Hepatic stellate cell (primary cell): ENCODE measurements around the gene ERCC6L.
A peak's percentile ranks its signal among the peaks of the same experiment; 100 is the strongest.

Source experiments
- DNase-seq: peaks from one replicate; pipeline ENCODE4 v3.0.0; 2011; ENCODE audit warnings: low spot score

The ERCC6L gene, protein sequence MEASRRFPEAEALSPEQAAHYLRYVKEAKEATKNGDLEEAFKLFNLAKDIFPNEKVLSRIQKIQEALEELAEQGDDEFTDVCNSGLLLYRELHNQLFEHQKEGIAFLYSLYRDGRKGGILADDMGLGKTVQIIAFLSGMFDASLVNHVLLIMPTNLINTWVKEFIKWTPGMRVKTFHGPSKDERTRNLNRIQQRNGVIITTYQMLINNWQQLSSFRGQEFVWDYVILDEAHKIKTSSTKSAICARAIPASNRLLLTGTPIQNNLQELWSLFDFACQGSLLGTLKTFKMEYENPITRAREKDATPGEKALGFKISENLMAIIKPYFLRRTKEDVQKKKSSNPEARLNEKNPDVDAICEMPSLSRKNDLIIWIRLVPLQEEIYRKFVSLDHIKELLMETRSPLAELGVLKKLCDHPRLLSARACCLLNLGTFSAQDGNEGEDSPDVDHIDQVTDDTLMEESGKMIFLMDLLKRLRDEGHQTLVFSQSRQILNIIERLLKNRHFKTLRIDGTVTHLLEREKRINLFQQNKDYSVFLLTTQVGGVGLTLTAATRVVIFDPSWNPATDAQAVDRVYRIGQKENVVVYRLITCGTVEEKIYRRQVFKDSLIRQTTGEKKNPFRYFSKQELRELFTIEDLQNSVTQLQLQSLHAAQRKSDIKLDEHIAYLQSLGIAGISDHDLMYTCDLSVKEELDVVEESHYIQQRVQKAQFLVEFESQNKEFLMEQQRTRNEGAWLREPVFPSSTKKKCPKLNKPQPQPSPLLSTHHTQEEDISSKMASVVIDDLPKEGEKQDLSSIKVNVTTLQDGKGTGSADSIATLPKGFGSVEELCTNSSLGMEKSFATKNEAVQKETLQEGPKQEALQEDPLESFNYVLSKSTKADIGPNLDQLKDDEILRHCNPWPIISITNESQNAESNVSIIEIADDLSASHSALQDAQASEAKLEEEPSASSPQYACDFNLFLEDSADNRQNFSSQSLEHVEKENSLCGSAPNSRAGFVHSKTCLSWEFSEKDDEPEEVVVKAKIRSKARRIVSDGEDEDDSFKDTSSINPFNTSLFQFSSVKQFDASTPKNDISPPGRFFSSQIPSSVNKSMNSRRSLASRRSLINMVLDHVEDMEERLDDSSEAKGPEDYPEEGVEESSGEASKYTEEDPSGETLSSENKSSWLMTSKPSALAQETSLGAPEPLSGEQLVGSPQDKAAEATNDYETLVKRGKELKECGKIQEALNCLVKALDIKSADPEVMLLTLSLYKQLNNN

GRCh38 chrX:72238721-72239475 lies at the start of gene ERCC6L:
Gene ERCC6L, minus strand, starts transcription at chrX:72239027. Its CDS starts 116 bp downstream, at chrX:72238911.
- DNase-seq, result peak; percentile 89

- DNase-seq, result no peak
Observed at GRCh38 chrX:72282302-72282701, 43.5 kb upstream of the ERCC6L start.

DNA sequence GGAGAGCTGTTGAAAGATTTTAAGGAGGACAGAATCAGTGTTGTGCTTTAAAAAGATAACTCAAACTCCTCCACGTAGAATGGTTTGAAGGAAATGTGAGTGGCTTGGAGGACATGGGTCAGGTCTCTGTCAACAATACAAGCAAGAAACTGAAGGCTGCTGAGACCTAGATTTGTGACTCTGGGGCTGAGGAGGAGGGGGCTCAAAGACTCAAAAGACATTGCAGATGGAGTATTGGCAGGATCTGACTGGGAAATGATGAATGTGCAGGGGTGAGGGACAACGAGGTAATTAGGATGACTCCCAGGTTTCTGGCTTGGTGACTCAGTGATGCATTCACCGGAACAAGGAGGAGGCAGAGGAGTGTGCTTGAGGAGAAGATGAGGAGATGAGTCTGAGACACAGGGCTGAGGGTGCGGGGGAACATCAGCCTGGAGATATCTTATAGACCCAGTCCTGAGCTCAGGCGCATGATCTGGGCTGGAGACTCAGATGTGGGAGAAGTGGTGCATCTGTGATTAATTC lies 41.6 kb upstream of the ERCC6L start:
- DNase-seq, result no peak

- no peak for DNase-seq
Observed at GRCh38 chrX:72276478-72276953, 37.7 kb upstream of the ERCC6L start.

- DNase-seq, result no peak
Observed at GRCh38 chrX:72274526-72274925, 35.7 kb upstream of the ERCC6L start.

DNA sequence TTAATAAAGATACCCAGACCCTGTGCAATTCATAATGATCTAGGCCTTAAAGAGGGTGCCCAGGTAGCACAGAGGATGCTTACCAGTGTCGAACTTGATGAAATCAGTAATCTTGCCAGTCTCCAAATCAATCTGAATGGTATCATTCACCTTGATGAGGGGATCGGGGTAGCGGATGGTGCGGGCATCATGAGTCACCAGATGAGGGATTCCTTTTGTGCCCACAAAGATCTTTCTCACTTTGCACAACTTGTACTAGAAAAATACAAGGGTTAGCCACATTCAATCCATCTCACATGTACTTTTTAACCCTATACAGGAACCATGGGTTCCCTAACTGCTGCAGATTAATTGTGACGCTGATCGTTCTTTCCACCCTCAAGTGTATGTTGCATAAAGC lies 34.9 kb upstream of the ERCC6L start:
- DNase-seq, result no peak

DNA sequence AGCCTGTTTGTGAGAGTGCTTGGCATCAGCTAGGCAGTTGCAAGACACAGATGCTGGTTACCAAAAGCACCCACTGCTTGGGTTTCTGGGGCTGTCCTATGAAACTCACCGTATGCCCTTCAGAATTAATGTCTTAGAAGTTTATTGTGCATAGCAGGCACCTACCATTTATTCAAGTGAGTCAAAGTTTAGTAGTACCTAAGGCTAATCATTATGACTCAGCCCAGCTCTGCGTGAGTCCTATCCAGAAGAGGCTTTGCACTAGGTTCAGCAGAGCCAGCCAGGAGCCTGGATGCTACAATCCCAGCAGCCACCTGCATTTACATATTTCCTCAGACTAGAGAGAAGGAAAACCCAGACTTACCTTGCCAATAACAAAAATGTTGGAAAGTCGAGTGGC lies 34.0 kb upstream of the ERCC6L start:
- no peak for DNase-seq

GRCh38 chrX:72271812-72272211 lies 33.0 kb upstream of the ERCC6L start:
- no peak for DNase-seq

GRCh38 chrX:72271091-72271788 lies 32.4 kb upstream of the ERCC6L start:
- no peak for DNase-seq

GRCh38 chrX:72270316-72270866 lies 31.6 kb upstream of the ERCC6L start:
- no peak for DNase-seq

- peak; percentile 22 for DNase-seq
Observed at GRCh38 chrX:72269671-72270251, 30.9 kb upstream of the ERCC6L start.

DNA sequence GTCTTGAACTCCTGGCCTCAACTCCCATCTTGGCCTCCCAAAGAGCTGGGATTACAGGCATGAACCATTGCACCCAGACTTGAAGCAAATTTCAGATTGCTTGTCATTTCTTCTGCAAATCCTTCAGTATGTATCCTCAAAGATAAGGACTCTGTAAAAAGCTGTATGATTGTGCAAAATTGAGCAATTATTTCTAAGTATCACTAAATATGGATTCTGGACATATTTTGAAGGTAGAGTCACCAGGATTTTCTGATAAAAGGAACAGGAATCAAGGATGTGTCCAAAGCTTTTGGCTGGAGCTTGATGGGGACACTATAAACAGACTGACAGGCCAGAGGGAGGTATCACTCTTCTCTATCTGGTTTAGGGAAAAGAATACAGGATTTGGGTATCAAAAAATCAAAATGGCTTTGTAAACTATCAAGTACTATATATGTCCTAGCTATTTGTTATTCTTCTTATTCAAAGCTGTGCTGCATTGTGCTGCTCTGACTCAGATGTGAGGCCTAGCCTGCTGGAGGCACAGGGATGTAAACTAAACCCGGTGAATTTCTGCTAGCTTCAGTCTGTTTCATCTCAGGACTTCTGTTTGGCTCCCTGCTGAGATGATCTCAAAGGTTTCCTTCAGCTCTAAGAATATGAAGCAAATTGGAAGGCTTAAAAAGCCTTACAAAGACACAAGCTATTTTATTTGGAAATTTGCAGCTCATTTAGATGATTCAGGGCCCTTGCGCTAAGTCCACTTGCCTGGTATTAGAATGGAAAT lies 30.0 kb upstream of the ERCC6L start:
- DNase-seq, result peak; percentile 71

- no peak for DNase-seq
Observed at GRCh38 chrX:72265263-72265662, 26.4 kb upstream of the ERCC6L start.

DNA sequence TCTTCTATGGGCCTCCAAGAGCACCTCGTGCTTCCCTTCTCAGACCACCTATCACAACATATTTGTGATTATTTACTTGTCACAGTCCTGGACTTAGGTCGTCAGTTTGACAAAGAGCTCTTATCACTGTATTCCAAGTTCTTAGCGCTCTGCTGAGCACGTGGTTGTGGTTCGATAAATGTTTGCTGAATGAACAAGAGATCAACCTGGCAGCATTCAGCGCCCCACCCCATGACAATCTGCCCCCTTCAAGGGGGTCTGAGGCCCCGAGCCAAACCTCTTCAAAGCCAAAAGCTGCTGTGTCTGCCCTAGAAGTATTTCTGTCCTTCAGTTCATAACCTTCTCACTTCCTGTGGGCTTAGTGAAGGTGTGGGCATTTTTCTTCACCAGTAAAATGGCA lies 23.2 kb upstream of the ERCC6L start:
- no peak for DNase-seq

GRCh38 chrX:72260448-72260847 lies 21.6 kb upstream of the ERCC6L start:
- DNase-seq, result no peak

DNA sequence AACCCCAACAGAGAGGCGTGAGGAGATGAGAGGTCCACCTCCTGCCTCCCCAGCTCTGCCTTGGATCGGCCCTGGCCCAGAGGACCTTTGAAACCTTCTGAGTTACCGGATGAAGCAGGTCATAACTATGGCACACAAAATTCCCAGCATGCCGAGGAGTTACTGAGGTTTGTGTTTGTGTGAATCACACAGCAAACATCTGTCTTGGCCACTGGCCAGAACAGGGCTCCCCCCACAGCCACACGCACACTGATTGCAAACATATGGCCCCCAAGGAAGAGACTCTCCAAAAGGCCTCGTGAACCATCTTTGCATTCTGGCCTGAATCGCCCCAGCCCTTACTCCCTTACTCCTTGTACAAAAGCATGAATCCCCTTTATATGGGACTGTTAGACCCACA lies 19.3 kb upstream of the ERCC6L start:
- DNase-seq, result peak; percentile 71

DNA sequence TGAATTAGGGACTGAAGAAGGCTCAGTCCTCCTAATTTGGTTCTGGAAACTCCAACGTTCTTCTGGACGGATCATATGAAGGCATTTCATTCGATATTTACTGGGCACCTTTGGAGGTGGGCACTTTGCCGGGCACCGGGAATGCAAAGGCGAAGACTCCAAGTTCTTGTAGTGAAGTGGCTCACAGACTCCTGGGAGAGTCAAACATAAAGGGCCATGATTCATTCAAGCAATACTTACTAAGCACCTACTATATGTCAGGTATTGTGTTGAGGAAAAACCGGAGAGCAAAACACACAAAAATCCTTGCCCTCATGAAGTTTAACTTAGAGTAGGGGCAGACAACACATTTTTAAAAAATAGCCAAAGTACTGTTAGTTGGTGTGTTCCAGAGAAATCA lies 17.0 kb upstream of the ERCC6L start:
- DNase-seq, result no peak

DNA sequence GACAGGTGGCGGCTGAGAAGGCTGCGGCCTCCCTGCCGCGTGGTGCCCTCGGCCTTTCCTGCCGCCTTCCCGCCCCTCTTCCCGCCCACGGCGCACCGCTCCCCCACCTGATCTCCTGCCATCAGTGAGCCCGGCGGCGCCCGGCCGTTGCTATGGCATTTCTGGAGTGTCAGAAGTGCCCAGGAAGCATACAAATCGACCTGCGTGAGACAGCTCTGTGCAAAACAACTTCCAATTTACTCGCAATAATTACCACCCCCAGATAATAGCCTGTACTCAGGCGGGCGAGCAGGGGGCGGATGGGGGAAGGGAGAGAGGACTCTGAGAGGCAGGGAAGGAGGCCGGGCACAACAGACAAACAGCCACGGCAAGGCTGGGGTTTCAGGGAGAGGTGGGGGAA lies 16.6 kb upstream of the ERCC6L start:
- no peak for DNase-seq

DNA sequence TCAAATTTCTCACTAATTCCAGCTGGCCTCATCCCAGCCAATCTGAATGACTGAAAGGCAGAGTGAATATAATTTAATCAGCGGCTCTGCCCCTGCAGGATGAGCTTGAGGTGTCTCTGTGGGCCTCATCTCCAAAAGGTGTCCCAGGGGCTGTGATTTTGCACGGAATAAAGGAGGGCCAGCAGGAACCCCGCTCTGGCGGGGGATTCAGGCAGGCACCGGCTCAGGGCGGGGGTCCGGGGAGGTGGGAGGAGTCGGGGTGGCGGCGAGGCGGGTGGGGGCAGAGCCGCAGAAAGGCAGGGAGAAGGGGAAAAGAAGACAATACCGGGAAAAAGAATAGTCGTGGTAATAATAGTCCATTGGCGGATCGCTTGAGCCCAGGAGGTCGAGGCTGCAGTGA lies 16.0 kb upstream of the ERCC6L start:
- no peak for DNase-seq
